OCI-LY1 (cell line): ENCODE data around the gene ALKBH7.

ENCODE experiments used
- EZH2 ChIP-seq: fragments of 200-600 bp; sonication (generic), shearing (Covaris generic); IDR thresholded peaks from 2 replicates; pipeline ENCODE4 v1.8.0; 2017; ENCODE audit warnings: borderline replicate concordance, mixed run types, mild to moderate bottlenecking, antibody characterized with exemption, low read length, moderate library complexity, mixed read lengths
- TF ChIP-seq, protein P1 (sequence below): fragments of 200-600 bp; sonication (generic), shearing (Covaris generic); IDR thresholded peaks from 2 replicates; pipeline ENCODE4 v1.5.1; 2017; ENCODE audit warnings: mild to moderate bottlenecking, antibody characterized with exemption, low read length, moderate library complexity, mixed read lengths

DNA sequence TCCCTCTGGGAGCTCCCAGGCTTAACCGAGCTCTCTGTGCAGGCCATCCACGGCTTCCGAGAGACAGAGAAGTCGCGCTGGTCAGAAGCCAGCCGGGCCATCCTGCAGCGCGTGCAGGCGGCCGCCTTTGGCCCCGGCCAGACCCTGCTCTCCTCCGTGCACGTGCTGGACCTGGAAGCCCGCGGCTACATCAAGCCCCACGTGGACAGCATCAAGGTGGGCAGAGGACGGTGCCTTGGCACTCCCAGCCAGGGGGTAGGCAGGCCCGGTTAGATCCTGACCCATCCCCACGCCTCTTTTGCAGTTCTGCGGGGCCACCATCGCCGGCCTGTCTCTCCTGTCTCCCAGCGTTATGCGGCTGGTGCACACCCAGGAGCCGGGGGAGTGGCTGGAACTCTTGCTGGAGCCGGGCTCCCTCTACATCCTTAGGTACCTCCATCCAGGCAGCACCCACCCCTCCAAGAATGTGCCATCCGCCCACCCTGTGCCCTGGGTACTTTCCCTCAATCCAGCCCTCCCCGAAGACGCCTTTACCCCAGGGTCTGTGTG, 1.6 kb downstream of the ALKBH7 start:
- TF ChIP-seq, protein P1, sequence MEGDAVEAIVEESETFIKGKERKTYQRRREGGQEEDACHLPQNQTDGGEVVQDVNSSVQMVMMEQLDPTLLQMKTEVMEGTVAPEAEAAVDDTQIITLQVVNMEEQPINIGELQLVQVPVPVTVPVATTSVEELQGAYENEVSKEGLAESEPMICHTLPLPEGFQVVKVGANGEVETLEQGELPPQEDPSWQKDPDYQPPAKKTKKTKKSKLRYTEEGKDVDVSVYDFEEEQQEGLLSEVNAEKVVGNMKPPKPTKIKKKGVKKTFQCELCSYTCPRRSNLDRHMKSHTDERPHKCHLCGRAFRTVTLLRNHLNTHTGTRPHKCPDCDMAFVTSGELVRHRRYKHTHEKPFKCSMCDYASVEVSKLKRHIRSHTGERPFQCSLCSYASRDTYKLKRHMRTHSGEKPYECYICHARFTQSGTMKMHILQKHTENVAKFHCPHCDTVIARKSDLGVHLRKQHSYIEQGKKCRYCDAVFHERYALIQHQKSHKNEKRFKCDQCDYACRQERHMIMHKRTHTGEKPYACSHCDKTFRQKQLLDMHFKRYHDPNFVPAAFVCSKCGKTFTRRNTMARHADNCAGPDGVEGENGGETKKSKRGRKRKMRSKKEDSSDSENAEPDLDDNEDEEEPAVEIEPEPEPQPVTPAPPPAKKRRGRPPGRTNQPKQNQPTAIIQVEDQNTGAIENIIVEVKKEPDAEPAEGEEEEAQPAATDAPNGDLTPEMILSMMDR = no peak
- no peak for TF ChIP-seq EZH2
